HepG2 (cell line): ENCODE results near the gene ARMC10. TPM values are rescaled to one million over a fixed set of nuclear protein-coding genes. Genes with fewer than 3 reads are reported as not detected.
A peak's percentile ranks its signal among the peaks of the same experiment; 100 is the strongest.

Experiments
- EEA1 ChIP-seq: sonication (generic); formaldehyde crosslinking; IDR thresholded peaks from 2 replicates; pipeline ENCODE4 v1.5.1; 2020; ENCODE audit warnings: mild to moderate bottlenecking, missing genetic modification reagents, borderline replicate concordance
- ELF1 ChIP-seq: sonication (generic); formaldehyde crosslinking; IDR thresholded peaks from 2 replicates; pipeline ENCODE4 v1.4.0; 2020; ENCODE audit warnings: missing genetic modification reagents
- GLI4 ChIP-seq: sonication (generic); formaldehyde crosslinking; IDR thresholded peaks from 2 replicates; pipeline ENCODE4 v1.5.1; 2020; ENCODE audit warnings: missing genetic modification reagents, mild to moderate bottlenecking, moderate library complexity, borderline replicate concordance
- KDM5A ChIP-seq: fragments of 200-600 bp; sonication (generic); IDR thresholded peaks from 2 replicates; pipeline ENCODE4 v1.7.0; 2018; ENCODE audit warnings: antibody characterized with exemption, mild to moderate bottlenecking, low read length, borderline replicate concordance
- NPAS2 ChIP-seq: sonication (generic); formaldehyde crosslinking; IDR thresholded peaks from 2 replicates; pipeline ENCODE4 v1.8.0; 2022; ENCODE audit warnings: mild to moderate bottlenecking, missing genetic modification reagents, borderline replicate concordance
- SIN3B ChIP-seq: fragments of 150-350 bp; IDR thresholded peaks from 2 replicates; pipeline ENCODE4 v1.6.1; 2014; ENCODE audit warnings: low read length
- TCF7 ChIP-seq: sonication (generic); IDR thresholded peaks from 2 replicates; pipeline ENCODE4 v1.6.1; 2016; ENCODE audit warnings: antibody characterized with exemption, low read depth
- TEF ChIP-seq: sonication (generic); formaldehyde crosslinking; IDR thresholded peaks from 2 replicates; pipeline ENCODE4 v1.5.0; 2020; ENCODE audit warnings: missing genetic modification reagents
- TOE1 ChIP-seq: sonication (generic); formaldehyde crosslinking; IDR thresholded peaks from 2 replicates; pipeline ENCODE4 v1.4.0; 2020; ENCODE audit warnings: mild to moderate bottlenecking, missing genetic modification reagents
- ZBTB7B ChIP-seq: sonication (generic); formaldehyde crosslinking; IDR thresholded peaks from 2 replicates; pipeline ENCODE4 v1.4.0; 2020; ENCODE audit warnings: missing genetic modification reagents
- ZNF7 ChIP-seq: IDR thresholded peaks from 2 replicates; pipeline ENCODE4 v1.6.1; 2016; ENCODE audit warnings: missing biosample characterization, missing genetic modification reagents
- ZNF703 ChIP-seq: sonication (generic); formaldehyde crosslinking; IDR thresholded peaks from 2 replicates; pipeline ENCODE4 v1.5.1; 2020; ENCODE audit warnings: missing genetic modification reagents, mild to moderate bottlenecking, moderate library complexity, borderline replicate concordance
- ZNF772 ChIP-seq: sonication (generic); formaldehyde crosslinking; IDR thresholded peaks from 2 replicates; pipeline ENCODE4 v1.5.0; 2020; ENCODE audit warnings: mild to moderate bottlenecking, missing genetic modification reagents
- ZNF878 ChIP-seq: sonication (generic); formaldehyde crosslinking; IDR thresholded peaks from 2 replicates; pipeline ENCODE4 v1.8.1; 2023; ENCODE audit warnings: mild to moderate bottlenecking, missing genetic modification reagents, moderate library complexity
- ZNF879 ChIP-seq: sonication (generic); formaldehyde crosslinking; IDR thresholded peaks from 2 replicates; pipeline ENCODE4 v1.8.1; 2023; ENCODE audit warnings: missing genetic modification reagents
- polyA plus RNA-seq, 8 experiments: library from polyadenylated mRNA; depleted of rRNA in 3 of 8; stranded (reverse) in 7 of 8; unstranded in 1 of 8; fragments of >200 nt; fragmentation: Illumina TruSeq in 4 of 8; extraction: Trizol in 4 of 8; gene quantifications; 2 replicates each; pipeline versions ENCODE4 v1.2.1 to v1.2.3, GENCODE V29; 2011 to 2016; ENCODE audit warnings: low read depth in 4 of 8, missing spikeins in 1 of 8, mixed read lengths in 1 of 8; ENCODE audit not compliant: insufficient read depth in 1 of 8
- total RNA-seq, 5 experiments: library from RNA; depleted of rRNA; stranded (reverse); fragments of >200 nt; fragmentation: Illumina TruSeq; extraction: Trizol; gene quantifications; 2 replicates each; pipeline ENCODE4 v1.2.3, GENCODE V29; 2016; ENCODE audit warnings: low read depth in 1 of 5
- TF ChIP-seq, protein P1 (sequence below): sonication (generic); formaldehyde crosslinking; IDR thresholded peaks from 2 replicates; pipeline ENCODE4 v1.5.0; 2020; ENCODE audit warnings: mild to moderate bottlenecking, missing genetic modification reagents, borderline replicate concordance
- TF ChIP-seq, protein P2 (sequence below): IDR thresholded peaks from 2 replicates; pipeline ENCODE4 v1.6.1; 2016; ENCODE audit warnings: low read depth, missing genetic modification reagents, missing compliant biosample characterization

ARMC10 gene
- total and polyA plus RNA-seq, 2 of the 13 experiments (the other 11 are each of a cell fraction or from before 2014, with no cell fraction given): 11.3 to 23.7 TPM

- no peak for TF ChIP-seq ZNF7 (CRISPR knock-in tag)
- no peak for TF ChIP-seq ZNF879 (CRISPR knock-in tag)
- no peak for TF ChIP-seq TEF
- TF ChIP-seq ZNF772 (CRISPR knock-in tag): peak; percentile 79; the same call in 1 of the 2 replicates
- TF ChIP-seq ELF1 (CRISPR knock-in tag): 0 out of 2 replicates have a peak, but pooled peaks have one; percentile 21
- 0 out of 2 replicates have a peak, but pooled peaks have one; percentile 34 for TF ChIP-seq ZNF878 (CRISPR knock-in tag)
- TF ChIP-seq GLI4: no peak
- TF ChIP-seq KDM5A: no peak
- peak; percentile 26; the same call in 1 of the 2 replicates for TF ChIP-seq TCF7
- TF ChIP-seq ZNF703 (CRISPR knock-in tag): no peak
- TF ChIP-seq, protein P1, sequence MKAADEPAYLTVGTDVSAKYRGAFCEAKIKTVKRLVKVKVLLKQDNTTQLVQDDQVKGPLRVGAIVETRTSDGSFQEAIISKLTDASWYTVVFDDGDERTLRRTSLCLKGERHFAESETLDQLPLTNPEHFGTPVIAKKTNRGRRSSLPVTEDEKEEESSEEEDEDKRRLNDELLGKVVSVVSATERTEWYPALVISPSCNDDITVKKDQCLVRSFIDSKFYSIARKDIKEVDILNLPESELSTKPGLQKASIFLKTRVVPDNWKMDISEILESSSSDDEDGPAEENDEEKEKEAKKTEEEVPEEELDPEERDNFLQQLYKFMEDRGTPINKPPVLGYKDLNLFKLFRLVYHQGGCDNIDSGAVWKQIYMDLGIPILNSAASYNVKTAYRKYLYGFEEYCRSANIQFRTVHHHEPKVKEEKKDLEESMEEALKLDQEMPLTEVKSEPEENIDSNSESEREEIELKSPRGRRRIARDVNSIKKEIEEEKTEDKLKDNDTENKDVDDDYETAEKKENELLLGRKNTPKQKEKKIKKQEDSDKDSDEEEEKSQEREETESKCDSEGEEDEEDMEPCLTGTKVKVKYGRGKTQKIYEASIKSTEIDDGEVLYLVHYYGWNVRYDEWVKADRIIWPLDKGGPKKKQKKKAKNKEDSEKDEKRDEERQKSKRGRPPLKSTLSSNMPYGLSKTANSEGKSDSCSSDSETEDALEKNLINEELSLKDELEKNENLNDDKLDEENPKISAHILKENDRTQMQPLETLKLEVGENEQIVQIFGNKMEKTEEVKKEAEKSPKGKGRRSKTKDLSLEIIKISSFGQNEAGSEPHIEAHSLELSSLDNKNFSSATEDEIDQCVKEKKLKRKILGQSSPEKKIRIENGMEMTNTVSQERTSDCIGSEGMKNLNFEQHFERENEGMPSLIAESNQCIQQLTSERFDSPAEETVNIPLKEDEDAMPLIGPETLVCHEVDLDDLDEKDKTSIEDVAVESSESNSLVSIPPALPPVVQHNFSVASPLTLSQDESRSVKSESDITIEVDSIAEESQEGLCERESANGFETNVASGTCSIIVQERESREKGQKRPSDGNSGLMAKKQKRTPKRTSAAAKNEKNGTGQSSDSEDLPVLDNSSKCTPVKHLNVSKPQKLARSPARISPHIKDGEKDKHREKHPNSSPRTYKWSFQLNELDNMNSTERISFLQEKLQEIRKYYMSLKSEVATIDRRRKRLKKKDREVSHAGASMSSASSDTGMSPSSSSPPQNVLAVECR (CRISPR knock-in tag): peak; percentile 50; the same call in 1 of the 2 replicates
- TF ChIP-seq, protein P2, sequence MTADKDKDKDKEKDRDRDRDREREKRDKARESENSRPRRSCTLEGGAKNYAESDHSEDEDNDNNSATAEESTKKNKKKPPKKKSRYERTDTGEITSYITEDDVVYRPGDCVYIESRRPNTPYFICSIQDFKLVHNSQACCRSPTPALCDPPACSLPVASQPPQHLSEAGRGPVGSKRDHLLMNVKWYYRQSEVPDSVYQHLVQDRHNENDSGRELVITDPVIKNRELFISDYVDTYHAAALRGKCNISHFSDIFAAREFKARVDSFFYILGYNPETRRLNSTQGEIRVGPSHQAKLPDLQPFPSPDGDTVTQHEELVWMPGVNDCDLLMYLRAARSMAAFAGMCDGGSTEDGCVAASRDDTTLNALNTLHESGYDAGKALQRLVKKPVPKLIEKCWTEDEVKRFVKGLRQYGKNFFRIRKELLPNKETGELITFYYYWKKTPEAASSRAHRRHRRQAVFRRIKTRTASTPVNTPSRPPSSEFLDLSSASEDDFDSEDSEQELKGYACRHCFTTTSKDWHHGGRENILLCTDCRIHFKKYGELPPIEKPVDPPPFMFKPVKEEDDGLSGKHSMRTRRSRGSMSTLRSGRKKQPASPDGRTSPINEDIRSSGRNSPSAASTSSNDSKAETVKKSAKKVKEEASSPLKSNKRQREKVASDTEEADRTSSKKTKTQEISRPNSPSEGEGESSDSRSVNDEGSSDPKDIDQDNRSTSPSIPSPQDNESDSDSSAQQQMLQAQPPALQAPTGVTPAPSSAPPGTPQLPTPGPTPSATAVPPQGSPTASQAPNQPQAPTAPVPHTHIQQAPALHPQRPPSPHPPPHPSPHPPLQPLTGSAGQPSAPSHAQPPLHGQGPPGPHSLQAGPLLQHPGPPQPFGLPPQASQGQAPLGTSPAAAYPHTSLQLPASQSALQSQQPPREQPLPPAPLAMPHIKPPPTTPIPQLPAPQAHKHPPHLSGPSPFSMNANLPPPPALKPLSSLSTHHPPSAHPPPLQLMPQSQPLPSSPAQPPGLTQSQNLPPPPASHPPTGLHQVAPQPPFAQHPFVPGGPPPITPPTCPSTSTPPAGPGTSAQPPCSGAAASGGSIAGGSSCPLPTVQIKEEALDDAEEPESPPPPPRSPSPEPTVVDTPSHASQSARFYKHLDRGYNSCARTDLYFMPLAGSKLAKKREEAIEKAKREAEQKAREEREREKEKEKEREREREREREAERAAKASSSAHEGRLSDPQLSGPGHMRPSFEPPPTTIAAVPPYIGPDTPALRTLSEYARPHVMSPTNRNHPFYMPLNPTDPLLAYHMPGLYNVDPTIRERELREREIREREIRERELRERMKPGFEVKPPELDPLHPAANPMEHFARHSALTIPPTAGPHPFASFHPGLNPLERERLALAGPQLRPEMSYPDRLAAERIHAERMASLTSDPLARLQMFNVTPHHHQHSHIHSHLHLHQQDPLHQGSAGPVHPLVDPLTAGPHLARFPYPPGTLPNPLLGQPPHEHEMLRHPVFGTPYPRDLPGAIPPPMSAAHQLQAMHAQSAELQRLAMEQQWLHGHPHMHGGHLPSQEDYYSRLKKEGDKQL (CRISPR knock-in tag): no peak
- no peak for TF ChIP-seq EEA1 (CRISPR knock-in tag)
- no peak for TF ChIP-seq SIN3B
- TF ChIP-seq TOE1 (CRISPR knock-in tag): no peak
- peak; percentile 88 for TF ChIP-seq ZBTB7B (CRISPR knock-in tag)
- no peak for TF ChIP-seq NPAS2 (CRISPR knock-in tag)
These were observed 31.2 kb downstream of the ARMC10 start (continued) for GRCh38 chr7:103106005-103106702.
